Measurements from ENCODE around the gene TMEM236.

Gene TMEM236

GRCh38 chr10:17742918-17743317 lies 9.1 kb upstream of the TMEM236 start:
- peak; percentile 61 for DNase-seq (ENCODE audit: low spot score)

GRCh38 chr10:17743437-17743836 lies 8.6 kb upstream of the TMEM236 start:
- DNase-seq (ENCODE audit: low spot score), result no peak

DNA sequence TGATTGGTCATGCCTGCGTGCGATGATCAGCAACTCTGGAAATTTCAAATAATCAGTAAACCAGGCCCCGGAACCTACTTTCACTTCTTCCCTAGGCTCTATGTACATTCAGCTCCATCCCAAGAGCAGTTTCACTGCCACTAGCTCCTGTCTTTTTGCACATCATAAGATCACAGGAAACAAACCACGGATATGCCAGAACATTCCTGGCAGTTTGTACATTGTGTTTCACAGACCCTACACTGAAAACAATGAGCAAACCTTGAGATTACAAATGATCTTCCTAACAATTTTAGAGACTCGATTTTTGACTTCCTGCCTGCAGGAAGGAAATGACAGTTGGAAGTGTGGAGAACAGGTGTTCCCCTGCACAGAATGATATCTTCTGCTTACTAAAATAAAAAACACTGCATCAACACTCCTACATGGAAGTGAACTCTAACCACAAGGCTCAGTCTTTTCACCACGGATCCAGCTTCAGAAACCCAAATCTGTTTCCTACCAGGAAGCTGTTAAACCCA lies 7.6 kb upstream of the TMEM236 start:
- DNase-seq (ENCODE audit: low spot score), result no peak

- DNase-seq (ENCODE audit: low spot score), result no peak
Measured at GRCh38 chr10:17747883-17748550, 4.0 kb upstream of the TMEM236 start.

DNA sequence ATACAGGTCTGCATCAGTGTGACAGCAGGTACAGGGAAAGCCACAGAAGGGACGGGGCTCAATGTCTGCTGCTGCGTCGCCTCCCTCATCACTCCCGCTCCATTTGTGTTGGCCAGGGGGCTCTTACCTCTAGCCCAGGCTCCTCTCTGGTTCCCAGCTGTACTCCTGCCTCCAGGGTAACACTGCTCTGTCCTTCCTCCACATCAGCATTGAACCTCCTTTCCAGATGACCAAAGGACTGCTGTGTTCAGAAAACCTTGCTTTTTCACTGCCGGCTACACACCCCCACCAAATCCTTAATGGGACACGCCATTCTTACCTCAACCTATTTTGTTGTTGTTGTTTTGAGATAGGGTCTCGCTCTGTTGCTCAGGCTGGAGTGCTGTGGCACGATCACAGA lies 2.1 kb upstream of the TMEM236 start:
- DNase-seq (ENCODE audit: low spot score), result no peak

- DNase-seq (ENCODE audit: low spot score), result no peak
Measured at GRCh38 chr10:17756557-17757217, 4.7 kb downstream of the TMEM236 start.

DNA sequence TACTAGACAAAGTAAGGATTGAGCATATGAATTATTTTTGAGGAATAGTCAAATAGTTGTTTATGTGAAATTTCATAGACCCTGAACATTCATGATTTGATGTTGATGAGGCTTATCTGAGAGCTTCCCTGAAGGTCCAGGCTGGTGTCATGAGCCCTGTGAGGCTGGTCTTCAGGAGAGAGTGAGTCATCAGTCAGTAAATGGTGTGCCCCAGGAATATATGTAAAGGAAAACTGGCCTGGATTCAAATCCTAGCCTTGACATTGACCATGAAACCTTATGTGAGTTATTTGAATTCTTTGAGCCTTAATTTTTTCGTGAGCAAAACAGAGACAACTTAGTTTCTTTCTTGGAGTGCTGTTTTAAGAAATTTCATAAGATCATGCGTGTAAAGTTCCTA lies 6.2 kb downstream of the TMEM236 start:
- no peak for DNase-seq (ENCODE audit: low spot score)

DNA sequence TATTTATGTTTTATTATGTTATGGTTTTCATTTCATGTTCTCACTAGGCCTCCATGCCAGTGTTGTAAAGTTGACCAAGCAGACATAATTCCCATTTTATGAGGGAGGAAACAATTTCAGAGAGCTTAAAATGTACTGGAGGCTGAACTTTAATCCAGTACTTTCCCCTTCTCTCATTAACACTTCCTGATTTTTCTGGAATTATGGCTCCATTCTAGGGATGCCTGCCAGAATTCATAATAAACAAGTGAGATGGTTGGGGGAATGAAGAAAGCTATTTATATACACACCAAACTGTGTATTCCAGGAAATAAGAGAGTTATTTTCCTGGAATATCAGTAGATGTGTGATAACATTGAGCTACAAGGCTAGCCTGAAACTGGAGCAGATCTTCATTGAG lies 6.9 kb downstream of the TMEM236 start:
- DNase-seq (ENCODE audit: low spot score), result no peak

DNA sequence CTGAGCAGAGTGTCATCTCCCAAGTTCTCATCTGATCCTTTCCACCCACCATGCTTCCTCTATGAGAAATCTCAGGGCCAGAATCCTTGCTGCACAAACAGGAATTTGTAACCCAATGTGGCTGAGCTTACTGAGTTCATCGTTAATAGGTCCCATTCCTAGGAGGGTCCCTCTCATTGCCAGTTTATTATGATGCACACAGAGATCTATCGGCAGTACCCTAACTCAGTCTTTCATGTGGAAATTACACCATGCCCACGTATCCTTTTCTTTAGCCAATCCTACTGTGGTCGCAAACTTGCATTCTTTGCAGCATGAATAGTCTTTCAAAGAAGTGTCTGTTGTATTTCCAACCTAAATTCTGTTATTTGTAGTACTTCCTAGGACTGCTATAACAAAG lies 12.1 kb downstream of the TMEM236 start:
- DNase-seq (ENCODE audit: low spot score), result no peak

- no peak for DNase-seq (ENCODE audit: low spot score)
Measured at GRCh38 chr10:17765602-17766001, 13.6 kb downstream of the TMEM236 start.

GRCh38 chr10:17766731-17767130 lies 14.7 kb downstream of the TMEM236 start:
- DNase-seq (ENCODE audit: low spot score), result no peak

GRCh38 chr10:17768496-17768895 lies 16.5 kb downstream of the TMEM236 start:
- no peak for DNase-seq (ENCODE audit: low spot score)

DNA sequence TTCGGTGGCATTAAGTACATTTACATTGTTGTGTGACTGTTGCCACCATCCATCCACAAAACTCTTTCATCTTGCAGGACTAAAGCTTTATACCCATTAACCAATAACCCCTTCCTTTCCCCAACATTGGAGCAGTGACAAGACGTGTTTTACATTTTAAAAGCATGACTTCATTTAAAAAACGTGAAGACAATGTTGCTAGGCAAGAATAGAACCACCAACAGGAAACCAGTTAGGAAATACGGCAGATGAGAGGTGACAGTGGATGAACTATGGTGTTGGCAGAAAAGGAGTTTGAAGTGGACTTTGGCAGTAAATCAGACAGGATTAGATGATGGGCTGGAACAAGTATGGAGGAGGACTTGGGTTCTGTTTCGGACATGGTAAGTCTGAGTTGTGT lies 17.0 kb downstream of the TMEM236 start:
- DNase-seq (ENCODE audit: low spot score), result no peak

- DNase-seq (ENCODE audit: low spot score), result no peak
Measured at GRCh38 chr10:17771017-17771416, 19.0 kb downstream of the TMEM236 start.

DNA sequence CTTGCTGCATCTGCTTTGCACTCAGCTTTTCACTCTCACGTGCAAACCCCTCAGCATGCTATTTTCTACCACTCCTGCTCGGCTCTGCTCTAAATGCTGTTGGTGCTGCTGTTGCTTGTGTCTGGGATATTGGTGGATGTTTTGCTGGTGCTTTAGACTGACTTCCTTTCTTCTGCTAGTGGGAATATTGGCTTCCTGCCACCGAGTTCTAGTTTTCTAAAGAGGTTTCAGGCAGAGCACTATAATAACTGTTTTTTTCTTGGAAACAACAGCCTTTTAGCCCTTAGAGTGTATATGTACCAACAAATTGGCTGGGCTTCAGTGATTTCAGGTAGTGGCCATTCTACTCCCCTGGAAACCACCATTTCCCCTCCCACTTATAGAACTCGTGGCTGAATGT lies 27.8 kb downstream of the TMEM236 start:
- DNase-seq (ENCODE audit: low spot score), result no peak

DNA sequence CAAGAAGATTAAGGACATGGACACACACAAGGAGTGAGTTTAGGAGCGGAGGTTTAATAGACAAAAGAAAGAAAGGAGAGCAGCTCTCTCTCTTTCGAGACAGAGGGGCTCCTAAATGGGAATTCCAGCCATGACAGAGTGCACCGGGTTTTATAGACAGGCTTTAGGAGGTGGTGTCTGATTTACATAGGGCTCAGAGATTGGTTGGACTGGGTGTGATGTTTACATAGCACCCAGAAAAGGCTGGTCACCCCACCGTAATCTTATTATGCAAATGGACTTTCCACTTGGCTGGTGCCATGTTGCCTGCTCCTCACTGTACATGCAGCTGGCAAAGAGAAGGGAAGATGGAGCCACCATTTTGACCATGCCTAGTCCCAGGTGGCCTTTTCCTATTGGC lies 28.7 kb downstream of the TMEM236 start:
- no peak for DNase-seq (ENCODE audit: low spot score)

- no peak for DNase-seq (ENCODE audit: low spot score)
Measured at GRCh38 chr10:17781856-17782255, 29.9 kb downstream of the TMEM236 start.

DNA sequence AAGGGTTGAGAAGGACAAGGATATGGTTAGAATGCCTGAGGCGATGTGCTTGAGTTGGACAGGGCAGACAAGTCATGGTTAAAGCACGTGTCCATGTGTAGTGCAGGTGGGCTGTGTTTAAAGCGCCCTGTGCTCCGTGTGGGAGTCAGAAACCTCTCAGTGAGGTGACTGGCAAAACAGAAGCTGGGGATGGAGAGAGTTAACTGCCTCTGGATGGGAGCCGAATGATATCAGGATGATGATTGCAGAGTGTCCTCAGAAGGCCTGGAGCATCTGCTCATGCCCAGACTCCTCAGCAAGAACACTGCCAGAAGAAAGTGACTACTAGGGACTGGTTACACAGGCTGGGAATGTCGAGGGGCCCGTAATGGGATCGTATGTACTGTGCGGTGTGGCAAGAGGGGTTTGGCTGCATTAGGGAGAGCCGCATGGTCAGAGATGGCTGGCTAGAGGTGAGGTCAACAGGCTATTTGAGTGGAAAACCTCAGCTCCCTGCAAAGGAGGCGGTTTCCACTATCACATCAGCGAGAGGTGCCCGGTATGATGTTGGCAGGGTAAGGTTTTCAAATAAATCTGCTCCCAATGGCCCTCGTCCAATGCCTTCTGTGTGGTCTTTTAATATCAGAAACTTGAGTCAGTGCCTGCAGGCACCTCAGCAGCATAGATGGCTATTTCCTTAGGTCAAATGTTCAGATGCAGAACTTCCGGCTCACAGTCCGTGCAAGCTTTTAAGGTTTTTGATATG lies 31.1 kb downstream of the TMEM236 start:
- no peak for DNase-seq (ENCODE audit: low spot score)

- DNase-seq (ENCODE audit: low spot score), result no peak
Measured at GRCh38 chr10:17783751-17784150, 31.8 kb downstream of the TMEM236 start.

- DNase-seq (ENCODE audit: low spot score), result no peak
Measured at GRCh38 chr10:17784688-17785087, 32.7 kb downstream of the TMEM236 start.

- no peak for DNase-seq (ENCODE audit: low spot score)
Measured at GRCh38 chr10:17785276-17785930, 33.4 kb downstream of the TMEM236 start.
